B cell (primary cell): ENCODE results near the gene MED17.

Experiments
- CTCF ChIP-seq: fragments of 200-600 bp; IDR thresholded peaks from one replicate; pipeline ENCODE4 v1.8.0; 2022; ENCODE audit warnings: antibody characterized with exemption, mild to moderate bottlenecking
- EZH2 ChIP-seq: IDR thresholded peaks from 2 replicates; pipeline ENCODE4 v1.6.1; 2012; ENCODE audit warnings: borderline replicate concordance, low read depth, mild to moderate bottlenecking, moderate library complexity, low read length; ENCODE audit not compliant: insufficient read depth, poor library complexity, severe bottlenecking

DNA sequence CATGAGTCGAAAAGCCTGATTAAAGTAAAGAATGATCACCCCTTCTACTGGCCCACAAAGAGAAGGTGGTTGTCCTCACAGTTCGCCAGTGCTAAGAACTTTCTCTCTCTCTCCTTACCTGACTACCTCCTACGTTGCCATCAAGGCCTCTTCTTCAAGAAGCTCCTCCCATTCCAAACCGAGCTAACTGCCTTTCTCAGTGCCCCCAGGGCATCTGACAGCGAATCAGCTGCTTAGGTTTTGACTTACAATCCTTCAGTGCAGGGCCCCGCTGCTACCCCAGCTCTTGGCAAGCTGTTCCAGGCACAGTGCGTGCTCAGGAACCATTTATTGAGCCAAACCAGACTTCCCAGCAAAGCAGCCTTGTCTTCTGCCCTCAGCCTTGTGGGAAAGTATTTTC lies 60.5 kb downstream of the MED17 start:
- TF ChIP-seq EZH2 (no peak), CTCF (no peak)
